CD4-positive, CD25-positive, alpha-beta regulatory T cell (primary cell): ENCODE data around the gene GPR78. TPM values are rescaled to one million over a fixed set of nuclear protein-coding genes. Genes with fewer than 3 reads are reported as not detected.

Experiments used
- ATAC-seq, 2 donors: fragments of 150-1000 bp; cut with Tn5 transposase; one replicate each; pipeline ENCODE4 v1.10.0; 2021; ENCODE audit warnings: low read depth in 2 of 2, moderate number of reproducible peaks in 2 of 2, moderate library complexity in 1 of 2
- DNase-seq, 3 donors: peaks; one replicate each; pipeline versions ENCODE4 v3.0.0 to v3.0.0-alpha.2; 2012 to 2022; ENCODE audit warnings: mixed read lengths in 1 of 3
- H3K27ac ChIP-seq: one replicate; pipeline ENCODE4 v1.7.0; 2013; ENCODE audit warnings: mild to moderate bottlenecking, low read length; ENCODE audit not compliant: insufficient read depth, poor library complexity, severe bottlenecking
- H3K27me3 ChIP-seq: one replicate; pipeline ENCODE4 v1.7.0; 2013; ENCODE audit warnings: low read length; ENCODE audit not compliant: control insufficient read depth, insufficient read depth
- H3K36me3 ChIP-seq: one replicate; pipeline ENCODE4 v1.7.0; 2013; ENCODE audit warnings: mild to moderate bottlenecking, low read length, moderate library complexity; ENCODE audit not compliant: control insufficient read depth, insufficient read depth
- H3K4me1 ChIP-seq: 2 replicates; pipeline ENCODE4 v1.7.0; 2013; ENCODE audit warnings: mild to moderate bottlenecking, low read length; ENCODE audit not compliant: insufficient read depth, control insufficient read depth, poor library complexity, severe bottlenecking
- H3K4me3 ChIP-seq: one replicate; pipeline ENCODE4 v1.7.0; 2013; ENCODE audit warnings: low read depth, mild to moderate bottlenecking, low read length, moderate library complexity
- H3K9me3 ChIP-seq, 2 experiments: 1 replicate in 1 of 2; 2 replicates in 1 of 2; pipeline ENCODE4 v1.7.0; 2013; ENCODE audit warnings: low read length in 2 of 2, mild to moderate bottlenecking in 1 of 2, moderate library complexity in 1 of 2; ENCODE audit not compliant: control insufficient read depth in 2 of 2
- H3K27ac Mint-ChIP-seq, 3 donors: one replicate each; pipeline ENCODE4 v1.8.0; 2020 to 2022; ENCODE audit warnings: mild to moderate bottlenecking in 3 of 3, mixed read lengths in 3 of 3, moderate library complexity in 2 of 3
- H3K27me3 Mint-ChIP-seq: one replicate; pipeline ENCODE4 v1.8.0; 2022; ENCODE audit warnings: mild to moderate bottlenecking, mixed read lengths
- H3K36me3 Mint-ChIP-seq: one replicate; pipeline ENCODE4 v1.8.0; 2020; ENCODE audit warnings: mixed read lengths
- H3K4me1 Mint-ChIP-seq, 4 donors: one replicate each; pipeline ENCODE4 v1.8.0; 2020 to 2022; ENCODE audit warnings: mixed read lengths in 4 of 4, mild to moderate bottlenecking in 1 of 4
- H3K4me3 Mint-ChIP-seq, 4 donors: one replicate each; pipeline ENCODE4 v1.8.0; 2020 to 2022; ENCODE audit warnings: mild to moderate bottlenecking in 4 of 4, mixed read lengths in 4 of 4, moderate library complexity in 3 of 4
- H3K9me3 Mint-ChIP-seq, 7 donors: one replicate each; pipeline ENCODE4 v1.8.0; 2020 to 2022; ENCODE audit warnings: mixed read lengths in 7 of 7, mild to moderate bottlenecking in 3 of 7, moderate library complexity in 2 of 7
- polyA plus RNA-seq, 4 donors: library from polyadenylated mRNA; unstranded; fragments of 300-500 nt; fragmentation: Illumina TruSeq; gene quantifications; one replicate each; pipeline ENCODE4 v1.2.3, GENCODE V29; 2021
- total RNA-seq: library from RNA; stranded (reverse); gene quantifications from one replicate; pipeline ENCODE4 v1.2.3, GENCODE V29; 2022

GPR78 gene
- total and polyA plus RNA-seq, 5 donors from 2014 or later: not detected

DNA sequence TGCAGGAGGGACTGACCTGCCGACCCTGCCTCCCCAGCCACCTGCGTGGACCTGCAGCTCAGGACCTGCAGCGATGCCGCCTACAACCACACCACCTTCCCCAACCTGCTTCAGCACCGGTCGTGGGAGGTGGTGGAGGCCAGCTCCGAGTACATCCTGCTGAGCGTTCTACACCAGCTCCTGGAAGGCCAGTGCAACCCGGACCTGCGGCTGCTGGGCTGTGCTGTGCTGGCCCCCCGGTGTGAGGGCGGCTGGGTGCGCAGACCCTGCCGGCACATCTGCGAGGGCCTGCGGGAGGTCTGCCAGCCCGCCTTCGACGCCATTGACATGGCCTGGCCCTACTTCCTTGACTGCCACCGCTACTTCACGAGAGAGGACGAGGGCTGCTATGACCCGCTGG is 20.9 kb downstream of the GPR78 start:
- Histone ChIP-seq H3K4me3 (no peak overlapping the region), H3K4me1 (no peaks in the 10 kb centered on the region), H3K27me3 (no peaks in the 10 kb centered on the region), H3K27ac (no peak overlapping the region), H3K36me3 (no peaks in the 10 kb centered on the region), H3K9me3 (no peaks in the 10 kb centered on the region)
- Mint-ChIP-seq H3K9me3 (no peaks in the 10 kb centered on the region), H3K36me3 (no peaks in the 10 kb centered on the region), H3K27me3 (no peaks in the 10 kb centered on the region), H3K4me1 (no peaks in the 10 kb centered on the region), H3K27ac (no peak overlapping the region), H3K4me3 (no peak overlapping the region)
- DNase-seq (no peak), ATAC-seq (no peak)

- ATAC-seq: no peak
- Histone ChIP-seq H3K4me3 (no peak overlapping the region), H3K4me1 (no peaks in the 10 kb centered on the region), H3K27ac (no peak overlapping the region), H3K27me3 (no peaks in the 10 kb centered on the region), H3K9me3 (no peaks in the 10 kb centered on the region), H3K36me3 (no peaks in the 10 kb centered on the region)
- Mint-ChIP-seq H3K36me3 (no peaks in the 10 kb centered on the region), H3K9me3 (no peaks in the 10 kb centered on the region), H3K4me3 (no peak overlapping the region), H3K4me1 (no peaks in the 10 kb centered on the region), H3K27ac (no peak overlapping the region), H3K27me3 (no peaks in the 10 kb centered on the region)
- no peak for DNase-seq
Measured at GRCh38 chr4:8601556-8601955, 21.4 kb downstream of the GPR78 start.

GRCh38 chr4:8602686-8603430 is 22.7 kb downstream of the GPR78 start:
- Histone ChIP-seq H3K9me3 (no peaks in the 10 kb centered on the region), H3K36me3 (no peaks in the 10 kb centered on the region), H3K4me1 (no peaks in the 10 kb centered on the region), H3K27ac (no peak overlapping the region), H3K4me3 (no peak overlapping the region), H3K27me3 (no peaks in the 10 kb centered on the region)
- H3K27me3 Mint-ChIP-seq: no peaks in the 10 kb centered on the region
- DNase-seq (no peak), ATAC-seq (no peak)
- no peaks in the 10 kb centered on the region for H3K4me1 Mint-ChIP-seq
- no peak overlapping the region for H3K4me3 Mint-ChIP-seq
- H3K9me3 Mint-ChIP-seq: no peaks in the 10 kb centered on the region
- no peak overlapping the region for H3K27ac Mint-ChIP-seq
- H3K36me3 Mint-ChIP-seq: no peaks in the 10 kb centered on the region

- Histone ChIP-seq H3K27ac (no peak overlapping the region), H3K9me3 (no peaks in the 10 kb centered on the region), H3K27me3 (no peaks in the 10 kb centered on the region), H3K4me3 (no peak overlapping the region), H3K4me1 (no peaks in the 10 kb centered on the region), H3K36me3 (no peaks in the 10 kb centered on the region)
- Mint-ChIP-seq H3K27me3 (no peaks in the 10 kb centered on the region), H3K9me3 (no peaks in the 10 kb centered on the region), H3K4me3 (no peak overlapping the region), H3K36me3 (no peaks in the 10 kb centered on the region), H3K4me1 (no peaks in the 10 kb centered on the region), H3K27ac (no peak overlapping the region)
- DNase-seq: no peak
- no peak for ATAC-seq
Measured at GRCh38 chr4:8603931-8604330, 23.7 kb downstream of the GPR78 start.

DNA sequence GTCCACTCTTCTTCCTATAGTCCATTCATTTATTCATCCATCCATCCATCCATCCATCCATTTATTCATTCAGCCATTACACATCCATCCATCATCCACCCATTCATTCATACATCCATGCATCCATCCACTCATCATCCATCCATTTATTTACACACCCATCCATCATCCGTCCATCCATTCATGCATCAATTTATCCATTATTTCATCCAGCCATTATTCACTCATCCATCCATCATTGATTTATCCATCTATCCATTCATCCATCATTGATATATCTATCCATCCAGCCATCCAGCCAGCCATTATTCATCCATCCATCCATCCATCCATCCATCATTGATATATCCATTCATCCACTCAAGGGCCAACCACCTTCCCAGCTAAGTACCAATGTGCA is 25.1 kb downstream of the GPR78 start:
- no peak overlapping the region for H3K4me3 Mint-ChIP-seq
- no peaks in the 10 kb centered on the region for H3K9me3 ChIP-seq
- H3K4me1 ChIP-seq: no peaks in the 10 kb centered on the region
- H3K27me3 Mint-ChIP-seq: peaks cover 2% of the 10 kb centered on the region
- H3K27ac Mint-ChIP-seq: no peak overlapping the region
- H3K27me3 ChIP-seq: no peaks in the 10 kb centered on the region
- H3K27ac ChIP-seq: no peak overlapping the region
- DNase-seq: no peak
- no peaks in the 10 kb centered on the region for H3K36me3 ChIP-seq
- no peak overlapping the region for H3K4me3 ChIP-seq
- no peaks in the 10 kb centered on the region for H3K9me3 Mint-ChIP-seq
- no peak for ATAC-seq
- H3K4me1 Mint-ChIP-seq: no peaks in the 10 kb centered on the region
- H3K36me3 Mint-ChIP-seq: no peaks in the 10 kb centered on the region

DNA sequence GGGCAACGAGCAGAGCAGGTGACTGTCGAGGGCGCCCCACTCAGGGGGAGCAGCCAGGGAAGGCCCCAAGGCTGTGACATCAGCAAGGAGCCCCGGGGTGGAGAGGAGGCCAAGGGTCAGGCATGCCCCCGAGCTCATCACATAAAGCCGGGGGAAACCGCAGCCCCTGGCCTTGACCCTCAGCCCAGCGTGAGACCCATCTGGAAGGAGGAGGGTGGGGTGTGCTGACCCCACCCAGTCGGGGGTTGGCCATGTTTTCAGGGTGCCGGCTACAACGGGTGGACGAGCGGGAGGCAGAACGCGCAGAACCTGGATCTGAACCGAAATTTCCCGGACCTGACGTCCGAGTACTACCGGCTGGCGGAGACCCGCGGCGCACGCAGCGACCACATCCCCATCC is 26.3 kb downstream of the GPR78 start:
- H3K9me3 ChIP-seq: no peaks in the 10 kb centered on the region
- no peak overlapping the region for H3K27ac ChIP-seq
- H3K36me3 ChIP-seq: no peaks in the 10 kb centered on the region
- Mint-ChIP-seq H3K27ac (no peak overlapping the region), H3K9me3 (no peaks in the 10 kb centered on the region), H3K4me1 (no peaks in the 10 kb centered on the region), H3K27me3 (peaks cover 4% of the 10 kb centered on the region), H3K36me3 (no peaks in the 10 kb centered on the region), H3K4me3 (no peak overlapping the region)
- no peaks in the 10 kb centered on the region for H3K27me3 ChIP-seq
- no peak for DNase-seq
- ATAC-seq: no peak
- no peaks in the 10 kb centered on the region for H3K4me1 ChIP-seq
- H3K4me3 ChIP-seq: no peak overlapping the region

- no peak overlapping the region for H3K4me3 ChIP-seq
Measured at GRCh38 chr4:8606966-8607365, 26.8 kb downstream of the GPR78 start.

More at GRCh38 chr4:8606966-8607365, 26.8 kb downstream of the GPR78 start:
- H3K36me3 Mint-ChIP-seq: no peaks in the 10 kb centered on the region
- no peaks in the 10 kb centered on the region for H3K36me3 ChIP-seq
- DNase-seq: no peak
- no peaks in the 10 kb centered on the region for H3K9me3 Mint-ChIP-seq
- H3K4me1 ChIP-seq: no peaks in the 10 kb centered on the region
- peaks cover 4% of the 10 kb centered on the region for H3K27me3 Mint-ChIP-seq
- no peak overlapping the region for H3K27ac Mint-ChIP-seq
- H3K4me1 Mint-ChIP-seq: no peaks in the 10 kb centered on the region
- H3K27ac ChIP-seq: no peak overlapping the region
- ATAC-seq: no peak
- H3K4me3 Mint-ChIP-seq: no peak overlapping the region
- no peaks in the 10 kb centered on the region for H3K9me3 ChIP-seq
- H3K27me3 ChIP-seq: no peaks in the 10 kb centered on the region
